IMR-90 (cell line): ENCODE results near the gene SLX4IP. TPM values are rescaled to one million over a fixed set of nuclear protein-coding genes. Genes with fewer than 3 reads are reported as not detected.

Experiments
- ATAC-seq: fragments of 200-7000 bp; cut with Tn5 transposase; 2 replicates; pipeline ENCODE4 v1.9.1; 2020; ENCODE audit warnings: low read depth, mild to moderate bottlenecking, moderate library complexity
- BruUV-seq: library from RNA; stranded (reverse); fragments of 400-500 nt; replicated peaks from 2 replicates; lab custom pipeline; 2021; lab: Mats Ljungman, UMichigan
- CTCF ChIA-PET: fragments of 300-600 bp; formaldehyde crosslinking; extraction: SDS; loops from one replicate; lab custom pipeline; 2021; ENCODE audit warnings: antibody characterized with exemption; lab: Yijun Ruan, JAX
- POLR2A ChIA-PET: fragments of 300-600 bp; sonication (Branson Sonifier 250); formaldehyde crosslinking; loops from one replicate; lab custom pipeline; 2022; ENCODE audit warnings: antibody characterized with exemption; ENCODE audit not compliant: unreplicated experiment; lab: Charles Lee
- DNase-seq: peaks from one replicate; pipeline ENCODE4 v3.0.0; 2013
- H2AFZ ChIP-seq: replicated peaks from 2 replicates; pipeline ENCODE3; 2013; ENCODE audit warnings: low read length, mild to moderate bottlenecking; ENCODE audit not compliant: poor library complexity
- H2AK5ac ChIP-seq: 2 replicates; pipeline ENCODE4 v1.6.1; 2013; ENCODE audit warnings: low read depth, low read length, inconsistent platforms
- H2AK9ac ChIP-seq: replicated peaks from 2 replicates; pipeline ENCODE3; 2013; ENCODE audit warnings: mild to moderate bottlenecking, low read depth, low read length, moderate library complexity; ENCODE audit not compliant: poor library complexity
- H2BK120ac ChIP-seq: 2 replicates; pipeline ENCODE4 v1.6.1; 2013; ENCODE audit warnings: low read depth, low read length, inconsistent platforms
- H2BK15ac ChIP-seq: 3 replicates; pipeline ENCODE4 v1.6.1; 2013; ENCODE audit warnings: low read depth, low read length, inconsistent platforms
- H2BK20ac ChIP-seq: 2 replicates; pipeline ENCODE4 v1.6.1; 2013; ENCODE audit warnings: low read depth, mild to moderate bottlenecking, inconsistent platforms, low read length, moderate library complexity
- H2BK5ac ChIP-seq: 2 replicates; pipeline ENCODE4 v1.6.1; 2013; ENCODE audit warnings: mild to moderate bottlenecking, low read depth, low read length, inconsistent platforms; ENCODE audit not compliant: poor library complexity, severe bottlenecking
- H3K14ac ChIP-seq: replicated peaks from 2 replicates; pipeline ENCODE4 v1.6.1; 2013; ENCODE audit warnings: low read depth, low read length, inconsistent platforms
- H3K18ac ChIP-seq: 2 replicates; pipeline ENCODE4 v1.6.1; 2013; ENCODE audit warnings: low read depth, low read length, control low read depth
- H3K23ac ChIP-seq: 2 replicates; pipeline ENCODE4 v1.6.1; 2013; ENCODE audit warnings: low read depth, low read length, inconsistent platforms
- H3K27ac ChIP-seq: 2 replicates; pipeline ENCODE4 v1.5.1; 2013; ENCODE audit warnings: mild to moderate bottlenecking, control low read depth, low read length; ENCODE audit not compliant: insufficient read depth
- H3K27me3 ChIP-seq: 2 replicates; pipeline ENCODE4 v1.6.1; 2013; ENCODE audit warnings: low read length; ENCODE audit not compliant: control insufficient read depth, insufficient read depth
- H3K36me3 ChIP-seq: 2 replicates; pipeline ENCODE4 v1.6.1; 2013; ENCODE audit warnings: low read length, mixed read lengths; ENCODE audit not compliant: control insufficient read depth, insufficient read depth
- H3K4ac ChIP-seq: 2 replicates; pipeline ENCODE4 v1.6.1; 2013; ENCODE audit warnings: low read depth, low read length, inconsistent platforms
- H3K4me1 ChIP-seq: 2 replicates; pipeline ENCODE4 v1.6.1; 2013; ENCODE audit warnings: low read length, mixed read lengths; ENCODE audit not compliant: control insufficient read depth, insufficient read depth
- H3K4me2 ChIP-seq: 2 replicates; pipeline ENCODE4 v1.6.1; 2013; ENCODE audit warnings: low read depth, mild to moderate bottlenecking, control low read depth, low read length, moderate library complexity
- H3K4me3 ChIP-seq: 2 replicates; pipeline ENCODE4 v1.5.1; 2013; ENCODE audit warnings: low read depth, mild to moderate bottlenecking, control low read depth, low read length, moderate library complexity; ENCODE audit not compliant: insufficient read depth
- H3K56ac ChIP-seq: 2 replicates; pipeline ENCODE4 v1.6.1; 2013; ENCODE audit warnings: low read length, inconsistent platforms; ENCODE audit not compliant: insufficient read depth; ENCODE audit errors: extremely low read depth
- H3K79me1 ChIP-seq, 2 experiments: 2 replicates each; pipeline ENCODE4 v1.6.1; 2013; ENCODE audit warnings: low read length in 2 of 2, inconsistent platforms in 1 of 2, low read depth in 1 of 2
- H3K9ac ChIP-seq: 2 replicates; pipeline ENCODE4 v1.6.1; 2013; ENCODE audit warnings: low read depth, low read length, control low read depth
- H3K9me1 ChIP-seq: 2 replicates; pipeline ENCODE4 v1.6.1; 2013; ENCODE audit warnings: low read length, inconsistent platforms; ENCODE audit not compliant: insufficient read depth
- H3K9me3 ChIP-seq: 2 replicates; pipeline ENCODE4 v1.6.1; 2013; ENCODE audit warnings: low read length; ENCODE audit not compliant: control insufficient read depth, insufficient read depth
- H4K20me1 ChIP-seq: 2 replicates; pipeline ENCODE4 v1.6.1; 2013; ENCODE audit warnings: low read length, inconsistent platforms; ENCODE audit not compliant: insufficient read depth
- H4K5ac ChIP-seq: 2 replicates; pipeline ENCODE4 v1.6.1; 2013; ENCODE audit warnings: mild to moderate bottlenecking, low read depth, low read length, control low read depth
- H4K8ac ChIP-seq, 2 experiments: 2 replicates each; pipeline ENCODE4 v1.6.1; 2013; ENCODE audit warnings: low read depth in 2 of 2, low read length in 2 of 2, control low read depth in 1 of 2, inconsistent platforms in 1 of 2
- H4K91ac ChIP-seq: 2 replicates; pipeline ENCODE4 v1.6.1; 2013; ENCODE audit warnings: low read depth, low read length, inconsistent platforms; ENCODE audit not compliant: insufficient read depth
- RAD21 ChIP-seq: IDR thresholded peaks from 2 replicates; pipeline ENCODE4 v1.6.1; 2012; ENCODE audit warnings: low read length, improper control_type of control experiment
- WGBS, 2 experiments: methylation state at CpG; one replicate each; pipeline versions ENCODE4 v1.1.5 to v1.1.7; 2013; ENCODE audit warnings: missing lambda C conversion rate in 2 of 2; ENCODE audit not compliant: insufficient read length in 1 of 2; ENCODE audit errors: extremely low coverage in 2 of 2; 5-methylcytosine and 5-hydroxymethylcytosine counted together
- dilution Hi-C: fragments of 300-500 bp; cut with HindIII; formaldehyde crosslinking; loops from one replicate; pipeline ENCODE4 v1.14.3; 2018; ENCODE audit warnings: low sequenced_read_pairs; ENCODE audit not compliant: unreplicated experiment
- in situ Hi-C: fragments of 300-500 bp; cut with MboI; formaldehyde crosslinking; loops from 3 replicates; pipeline ENCODE4 v1.14.3; 2019; ENCODE audit warnings: low sequenced_read_pairs, inconsistent platforms, mixed read lengths
- intact Hi-C: fragments of 100-400 bp; cut with micrococcal nuclease; formaldehyde crosslinking; loops from 2 replicates; pipeline ENCODE4 v1.10.0; 2022
- polyA plus RNA-seq, 3 experiments: library from polyadenylated mRNA; depleted of rRNA; stranded (reverse); fragments of >200 nt; gene quantifications; 2 replicates each; pipeline ENCODE4 v1.2.3, GENCODE V29; 2012; ENCODE audit warnings: low replicate concordance in 1 of 3
- total RNA-seq: library from RNA; depleted of rRNA; stranded (reverse); fragments of >200 nt; gene quantifications from 2 replicates; pipeline ENCODE4 v1.2.3, GENCODE V29; 2012

The SLX4IP gene
- total and polyA plus RNA-seq, 2 of the 4 experiments (the other 2 are of a cell fraction): 1.3 to 5.9 TPM

DNA sequence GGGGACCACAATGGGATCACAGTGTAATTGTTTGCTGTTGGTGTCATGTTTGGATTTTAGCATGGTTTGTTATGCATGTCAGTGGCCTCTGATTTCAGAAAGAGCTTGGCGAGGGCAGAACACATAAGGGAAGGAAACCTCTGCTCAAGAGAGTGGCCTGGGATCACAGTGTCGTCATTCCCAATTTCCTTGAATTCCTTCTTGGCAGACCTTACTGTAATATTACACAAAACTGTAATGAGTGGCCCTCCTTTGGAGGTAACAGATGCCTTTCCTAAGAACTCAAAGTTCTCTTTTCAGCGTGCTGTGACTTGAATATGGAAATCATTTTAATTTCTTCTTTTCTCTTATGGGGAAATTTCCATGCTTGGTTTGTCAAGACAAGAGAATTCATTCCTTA, 191.8 kb downstream of the SLX4IP start:
- Histone ChIP-seq H4K20me1 (no peaks in the 10 kb centered on the region), H3K27me3 (no peaks in the 10 kb centered on the region), H2AFZ (no peak overlapping the region), H3K4ac (no peak overlapping the region), H2AK9ac (no peak overlapping the region), H3K79me1 (no peaks in the 10 kb centered on the region), H3K18ac (peak overlapping the region; percentile 3; the same call in 1 of the 2 replicates), H3K23ac (no peak overlapping the region), H3K9me3 (no peaks in the 10 kb centered on the region), H2AK5ac (no peak overlapping the region), H3K4me2 (no peak overlapping the region), H3K56ac (no peak overlapping the region), H4K5ac (no peak overlapping the region), H2BK15ac (no peak overlapping the region), H2BK5ac (no peak overlapping the region), H3K14ac (no peak overlapping the region), H2BK20ac (no peak overlapping the region), H3K27ac (no peak overlapping the region), H3K9ac (no peak overlapping the region), H4K91ac (no peak overlapping the region; the same call in 1 of the 2 replicates), H3K4me3 (no peak overlapping the region), H3K4me1 (peaks cover 12% of the 10 kb centered on the region), H2BK120ac (no peak overlapping the region), H3K36me3 (no peaks in the 10 kb centered on the region), H3K9me1 (peaks cover 6% of the 10 kb centered on the region; the same call in 1 of the 2 replicates), H4K8ac (no peak overlapping the region)
- TF ChIP-seq RAD21: no peak
- WGBS, 2 experiments: 60% methylated on average over 1 of the region's 3 CpGs; no CpG with 5 or more reads in 1 of the 2 experiments
- DNase-seq: no peak
- in situ Hi-C loops (no loop called here), dilution Hi-C loops (no loop called here), intact Hi-C loops (loop anchor here (5.0 kb wide), 1 partner anchor 60 kb away; no protein-coding TSS in a partner anchor)
- no TSS peak for BruUV-seq
- no peak for ATAC-seq
- CTCF ChIA-PET: no interaction called here
- POLR2A ChIA-PET: no interaction called here
